ENCODE data around the gene GMIP.
"Not testable (repeated sequence)": the region's sequence is repeated elsewhere in the genome, so short reads cannot be mapped to it uniquely, and the experiment has no call there.

The GMIP gene

GRCh38 chr19:19633711-19634515, 9.5 kb downstream of the GMIP start:
- DNase-seq = no peak

GRCh38 chr19:19632661-19633060, 10.8 kb downstream of the GMIP start:
- DNase-seq = no peak

DNA sequence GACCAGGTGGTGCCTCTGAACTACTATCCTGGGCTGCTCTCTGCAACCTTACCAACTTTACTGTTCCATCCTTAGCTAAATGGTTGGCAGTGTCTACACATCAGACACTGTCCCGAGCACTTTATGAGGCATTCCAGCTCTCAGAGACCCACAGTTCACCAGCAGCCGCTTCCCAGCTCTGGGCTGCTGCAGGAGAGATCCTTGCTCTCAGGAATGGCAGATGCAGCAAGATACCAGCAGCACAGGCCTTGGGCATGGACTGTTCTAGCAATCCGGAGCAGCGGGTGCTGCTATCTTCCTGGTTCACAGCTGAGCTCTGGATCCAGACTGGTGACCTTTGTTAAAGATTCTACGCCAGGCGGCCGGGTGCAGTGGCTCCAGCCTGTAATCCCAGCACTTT, 12.1 kb downstream of the GMIP start:
- DNase-seq = no peak

GRCh38 chr19:19630426-19630825, 13.0 kb downstream of the GMIP start:
- DNase-seq = no peak

- no peak for DNase-seq
Measured at GRCh38 chr19:19630062-19630414, 13.4 kb downstream of the GMIP start.

- peak; percentile 29 to 36 for DNase-seq
Measured at GRCh38 chr19:19628501-19629134, 14.8 kb downstream of the GMIP start.

- peak; percentile 73 to 87 for DNase-seq
Measured at GRCh38 chr19:19627621-19628500, 15.6 kb downstream of the GMIP start, which contains the start of gene LPAR2. TSS of gene LPAR2 (minus strand) at chr19:19628220. CDS start at chr19:19627275, 945 bp downstream.

DNA sequence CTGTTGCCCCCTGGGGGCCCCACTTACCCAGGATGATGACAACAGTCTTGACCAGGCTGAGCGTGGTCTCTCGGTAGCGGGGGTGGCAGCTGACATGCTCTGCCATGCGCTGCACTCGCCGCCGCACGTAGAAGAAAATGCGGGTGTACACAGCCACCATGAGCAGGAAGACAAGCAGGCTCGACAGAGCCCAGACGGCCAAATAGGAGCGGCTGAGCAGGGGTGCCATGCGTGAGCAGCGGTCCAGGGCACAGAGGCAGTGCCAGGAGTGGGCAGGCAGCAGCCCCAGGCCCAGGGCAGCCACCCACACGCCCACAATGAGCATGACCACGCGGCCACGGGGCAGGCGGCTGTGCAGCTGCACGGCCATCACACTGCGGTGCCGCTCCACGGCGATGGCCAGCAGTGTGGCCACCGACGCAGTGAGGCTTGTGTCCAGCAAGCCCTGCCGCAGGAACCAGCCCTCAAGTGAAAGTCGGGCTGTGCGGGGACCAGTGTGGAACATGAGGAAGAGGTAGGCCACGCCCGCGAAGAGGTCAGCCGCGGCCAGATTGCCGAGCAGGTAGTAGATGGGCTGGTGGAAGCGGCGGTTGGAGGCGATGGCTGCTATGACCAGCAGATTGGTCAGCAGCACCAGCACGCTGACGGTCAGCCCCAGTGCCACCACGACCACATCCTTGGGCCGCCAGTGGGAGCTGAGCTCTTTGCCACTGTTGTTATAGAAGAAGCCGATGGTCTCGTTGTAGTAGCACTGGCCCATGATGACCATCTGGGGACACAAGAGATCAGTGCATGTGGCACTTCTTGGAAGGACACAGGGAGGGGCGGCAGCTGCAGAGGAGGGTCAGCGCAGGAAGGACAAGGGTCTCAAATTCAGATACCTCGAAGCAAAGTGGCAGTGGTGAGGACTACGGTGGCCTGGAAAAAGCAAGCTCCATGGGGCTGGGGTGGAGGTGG, 16.7 kb downstream of the GMIP start:
- no peak for DNase-seq

GRCh38 chr19:19624032-19624570, 19.4 kb downstream of the GMIP start:
- no peak for DNase-seq

DNA sequence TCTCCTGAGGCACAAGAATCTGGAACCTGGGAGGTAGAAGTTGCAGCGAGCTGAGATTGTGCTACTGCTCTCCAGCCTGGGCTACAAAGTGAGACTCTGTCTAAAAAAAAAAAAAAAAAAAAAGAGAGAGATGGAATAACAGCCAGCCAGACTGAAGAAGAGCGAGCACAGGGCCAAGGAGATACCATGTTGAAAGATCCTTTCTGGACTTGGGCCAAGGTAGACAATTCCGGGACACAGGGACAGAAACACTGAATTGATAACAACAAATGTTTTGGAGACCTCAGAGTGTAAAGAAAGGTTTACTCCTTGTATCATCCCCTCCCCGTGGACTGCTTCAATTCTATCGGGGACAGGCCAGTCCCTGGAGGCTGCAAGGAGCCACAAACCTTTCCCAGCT, 20.1 kb downstream of the GMIP start:
- no peak for DNase-seq

DNA sequence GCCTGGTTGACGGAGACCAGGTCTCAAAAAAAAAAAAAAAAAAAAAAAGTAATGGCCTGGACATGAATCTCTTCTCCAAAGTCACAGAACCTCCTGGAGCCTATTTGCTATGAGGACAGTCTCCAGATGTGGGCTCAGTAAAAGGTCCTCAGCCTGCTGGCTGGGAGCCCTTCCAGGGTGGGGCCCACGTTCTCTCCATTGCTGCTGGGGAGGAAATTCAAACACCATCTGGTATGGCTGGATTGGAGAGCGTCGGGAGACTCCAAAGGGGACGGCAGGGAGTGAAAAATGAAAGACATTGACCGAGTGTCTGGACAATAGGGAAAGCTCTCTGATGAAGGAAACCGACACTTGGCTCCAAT, 23.6 kb downstream of the GMIP start:
- no peak for DNase-seq

DNA sequence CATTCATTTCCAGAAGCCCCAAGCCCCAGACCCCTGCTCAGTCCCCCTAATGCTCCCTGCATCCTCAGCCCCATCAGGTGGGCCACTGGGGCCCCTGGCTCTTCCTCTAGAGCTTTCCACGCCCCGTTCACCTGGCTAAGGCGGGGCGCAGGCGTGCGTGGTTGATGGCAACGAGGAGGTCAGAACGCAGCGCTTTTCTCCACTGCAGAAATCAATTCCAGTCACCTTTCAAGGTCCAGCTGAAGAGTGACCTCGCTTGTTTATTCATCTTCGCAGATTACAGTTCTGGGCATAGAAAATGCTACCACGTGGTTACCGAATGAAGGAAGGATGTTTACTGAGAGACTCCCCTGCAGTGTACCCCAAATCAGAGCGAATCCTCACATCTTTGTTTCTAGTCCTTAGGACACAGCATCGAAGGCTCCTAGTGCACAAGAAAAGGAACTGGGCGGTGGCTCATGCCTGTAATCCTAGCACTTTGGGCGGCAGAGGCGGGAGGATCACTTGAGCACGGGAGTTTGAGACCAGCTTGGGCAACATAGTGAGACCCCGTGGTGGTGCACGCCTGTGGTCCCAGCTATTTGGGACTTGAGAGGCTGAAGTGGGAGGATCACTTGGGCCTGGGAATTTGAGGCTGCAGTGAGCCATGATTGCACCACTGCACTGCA, 24.1 kb downstream of the GMIP start:
- no peak for DNase-seq

DNA sequence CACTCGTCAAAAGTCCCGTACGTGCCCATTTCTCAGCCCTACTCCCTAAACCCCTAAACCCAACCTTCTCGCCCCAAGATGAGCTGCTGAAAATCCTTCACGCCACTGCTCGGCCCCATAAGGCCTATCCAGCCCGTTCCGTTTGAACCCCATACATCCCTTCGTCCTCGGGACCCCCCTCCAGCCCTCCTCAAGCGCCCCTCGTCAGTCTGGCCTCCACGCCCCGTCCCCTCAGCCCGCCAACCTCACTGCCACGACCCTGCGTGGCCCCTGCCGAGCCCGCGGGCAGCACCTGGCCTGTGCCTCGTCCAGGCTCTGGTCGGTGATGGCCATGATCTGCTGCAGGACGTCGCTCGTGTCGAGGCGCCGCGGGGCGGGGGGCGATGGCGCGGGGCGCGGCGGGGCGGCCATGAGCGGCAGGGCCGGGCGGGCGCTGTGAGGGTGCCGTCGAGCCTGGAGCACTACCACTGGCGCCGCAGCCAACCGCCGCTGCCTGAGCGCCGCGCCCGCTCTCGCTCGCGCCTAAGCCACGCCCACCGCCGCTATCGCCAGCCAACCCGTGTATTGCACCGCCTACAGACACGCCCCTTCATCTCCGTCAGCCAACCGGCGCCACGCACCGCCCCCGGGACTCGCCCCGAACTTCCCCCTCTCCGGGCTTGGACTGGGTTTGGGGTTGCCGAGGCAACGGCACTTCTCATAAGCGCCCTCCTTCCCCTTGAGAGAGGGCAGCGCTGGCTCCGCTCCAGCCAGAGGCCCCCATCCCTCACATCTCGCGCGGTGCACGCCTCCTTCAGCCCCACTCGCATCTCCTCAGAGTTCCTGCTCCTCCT, 25.0 kb downstream of the GMIP start, which contains the start of gene PBX4:
Gene PBX4 (minus strand): TSS at position 469 of the 833 bp plus-strand sequence. CDS start 58 bp downstream, at position 411.
- peak; percentile 99 for DNase-seq

GRCh38 chr19:19615086-19615485, 28.4 kb downstream of the GMIP start:
- peak; percentile 55 to 70 for DNase-seq

- DNase-seq = no peak
Measured at GRCh38 chr19:19613506-19613905, 30.0 kb downstream of the GMIP start.

- no peak for DNase-seq
Measured at GRCh38 chr19:19610376-19611202, 32.9 kb downstream of the GMIP start.

GRCh38 chr19:19606686-19607085, 36.8 kb downstream of the GMIP start:
- not testable (repeated sequence) for DNase-seq

- peak; percentile 38 to 79 for DNase-seq
Measured at GRCh38 chr19:19606021-19606420, 37.4 kb downstream of the GMIP start.

DNA sequence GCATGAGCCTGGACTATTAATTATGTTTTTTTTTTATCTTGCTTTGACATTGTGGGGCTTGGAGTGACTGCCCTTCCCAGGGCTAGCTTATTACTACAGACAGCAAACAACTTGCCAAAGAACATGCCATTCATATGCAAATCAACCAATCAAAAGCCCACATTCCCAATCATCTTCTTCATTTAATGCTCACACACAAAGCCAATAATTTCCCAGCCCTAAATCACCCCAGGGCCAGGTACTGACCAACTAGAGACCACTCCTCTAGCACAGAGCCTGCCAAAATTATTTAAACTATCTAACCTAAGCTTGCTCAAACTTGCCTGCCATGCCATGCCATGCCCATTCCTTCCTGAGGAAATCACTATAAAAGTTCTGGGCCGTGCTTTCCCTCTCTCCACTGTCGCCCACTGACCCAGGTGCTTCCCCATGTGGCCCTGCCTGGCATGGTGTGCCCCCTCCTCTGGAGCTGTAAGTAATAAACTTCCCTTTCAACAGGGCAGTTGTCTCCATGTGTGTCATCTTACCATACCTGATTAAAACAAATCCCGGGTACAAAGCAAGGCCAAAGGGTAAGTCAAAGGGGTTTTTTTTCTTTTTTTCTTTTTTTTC, 40.6 kb downstream of the GMIP start:
- DNase-seq = no peak

Measured in CD4-positive, alpha-beta T cell treated with Interferon alpha-2 for 1 hour (primary cell).